Liver (tissue), 3 donors: ENCODE results near the gene KCND2.

Experiments
- CTCF ChIP-seq: fragments of 150-350 bp; IDR thresholded peaks from 2 replicates; pipeline ENCODE4 v1.5.1; 2017; ENCODE audit warnings: improper control_type of control experiment, low read depth, low read length; ENCODE audit not compliant: missing input control
- FOXA1 ChIP-seq: IDR thresholded peaks from 2 replicates; pipeline ENCODE4 v1.6.1; 2016; ENCODE audit warnings: antibody characterized with exemption
- GABPA ChIP-seq, 2 donors: IDR thresholded peaks in 1 of 2; conservative IDR thresholded peaks in 1 of 2; 2 replicates each; pipeline ENCODE4 v1.6.1; 2016; ENCODE audit warnings: antibody characterized with exemption in 2 of 2, mild to moderate bottlenecking in 1 of 2, moderate library complexity in 1 of 2
- NR2F2 ChIP-seq: IDR thresholded peaks from 2 replicates; pipeline ENCODE4 v1.6.1; 2016; ENCODE audit warnings: antibody characterized with exemption
- RAD21 ChIP-seq, 2 donors: IDR thresholded peaks; 2 replicates each; pipeline ENCODE4 v1.6.1; 2016; ENCODE audit warnings: antibody characterized with exemption in 2 of 2, mild to moderate bottlenecking in 2 of 2
- RXRA ChIP-seq, 2 donors: IDR thresholded peaks; 2 replicates each; pipeline ENCODE4 v1.6.1; 2017 to 2018; ENCODE audit warnings: antibody characterized with exemption in 2 of 2, mild to moderate bottlenecking in 1 of 2
- TF ChIP-seq, protein P1 (sequence below): IDR thresholded peaks from 2 replicates; pipeline ENCODE4 v1.6.1; 2016; ENCODE audit warnings: antibody characterized with exemption
- TF ChIP-seq, protein P2 (sequence below): IDR thresholded peaks from 2 replicates; pipeline ENCODE4 v1.6.1; 2016; ENCODE audit warnings: antibody characterized with exemption, mild to moderate bottlenecking
- donor health status: healthy.
- donor health status: healthy.

DNA sequence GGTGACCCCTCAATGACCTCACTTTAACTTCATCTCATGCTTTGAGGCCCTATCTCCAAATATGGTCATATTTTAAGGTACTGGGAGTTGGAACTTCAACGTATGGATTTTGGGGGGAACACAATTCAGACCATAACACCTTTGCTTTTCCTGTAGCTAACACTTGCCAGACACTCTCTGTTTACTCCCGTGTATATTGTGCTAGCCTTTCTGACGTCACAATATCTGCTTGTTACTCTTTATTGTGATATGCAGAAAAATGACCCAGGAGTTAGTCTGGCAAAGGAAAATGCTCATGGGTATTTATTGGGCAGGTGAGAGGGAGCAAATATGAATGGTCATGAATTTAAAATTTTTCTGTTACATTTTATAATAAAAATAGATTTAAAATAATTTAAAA lies 45.7 kb upstream of the KCND2 start:
- TF ChIP-seq, protein P1, sequence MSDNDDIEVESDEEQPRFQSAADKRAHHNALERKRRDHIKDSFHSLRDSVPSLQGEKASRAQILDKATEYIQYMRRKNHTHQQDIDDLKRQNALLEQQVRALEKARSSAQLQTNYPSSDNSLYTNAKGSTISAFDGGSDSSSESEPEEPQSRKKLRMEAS = no peak
- TF ChIP-seq CTCF = no peak
- no peak for TF ChIP-seq NR2F2
- TF ChIP-seq, protein P2, sequence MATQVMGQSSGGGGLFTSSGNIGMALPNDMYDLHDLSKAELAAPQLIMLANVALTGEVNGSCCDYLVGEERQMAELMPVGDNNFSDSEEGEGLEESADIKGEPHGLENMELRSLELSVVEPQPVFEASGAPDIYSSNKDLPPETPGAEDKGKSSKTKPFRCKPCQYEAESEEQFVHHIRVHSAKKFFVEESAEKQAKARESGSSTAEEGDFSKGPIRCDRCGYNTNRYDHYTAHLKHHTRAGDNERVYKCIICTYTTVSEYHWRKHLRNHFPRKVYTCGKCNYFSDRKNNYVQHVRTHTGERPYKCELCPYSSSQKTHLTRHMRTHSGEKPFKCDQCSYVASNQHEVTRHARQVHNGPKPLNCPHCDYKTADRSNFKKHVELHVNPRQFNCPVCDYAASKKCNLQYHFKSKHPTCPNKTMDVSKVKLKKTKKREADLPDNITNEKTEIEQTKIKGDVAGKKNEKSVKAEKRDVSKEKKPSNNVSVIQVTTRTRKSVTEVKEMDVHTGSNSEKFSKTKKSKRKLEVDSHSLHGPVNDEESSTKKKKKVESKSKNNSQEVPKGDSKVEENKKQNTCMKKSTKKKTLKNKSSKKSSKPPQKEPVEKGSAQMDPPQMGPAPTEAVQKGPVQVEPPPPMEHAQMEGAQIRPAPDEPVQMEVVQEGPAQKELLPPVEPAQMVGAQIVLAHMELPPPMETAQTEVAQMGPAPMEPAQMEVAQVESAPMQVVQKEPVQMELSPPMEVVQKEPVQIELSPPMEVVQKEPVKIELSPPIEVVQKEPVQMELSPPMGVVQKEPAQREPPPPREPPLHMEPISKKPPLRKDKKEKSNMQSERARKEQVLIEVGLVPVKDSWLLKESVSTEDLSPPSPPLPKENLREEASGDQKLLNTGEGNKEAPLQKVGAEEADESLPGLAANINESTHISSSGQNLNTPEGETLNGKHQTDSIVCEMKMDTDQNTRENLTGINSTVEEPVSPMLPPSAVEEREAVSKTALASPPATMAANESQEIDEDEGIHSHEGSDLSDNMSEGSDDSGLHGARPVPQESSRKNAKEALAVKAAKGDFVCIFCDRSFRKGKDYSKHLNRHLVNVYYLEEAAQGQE = no peak
- TF ChIP-seq RAD21 (IDR thresholded peaks at IDR 0.05) = no peak
- no peak for TF ChIP-seq FOXA1
- no peak for TF ChIP-seq GABPA (IDR thresholded peaks at IDR 0.05 in 1 of 2, conservative IDR thresholded peaks at IDR 0.05 in 1 of 2)
- no peak for TF ChIP-seq RXRA (IDR thresholded peaks at IDR 0.05)
